Testis (tissue), 2 donors: ENCODE measurements around the gene NR1H3.

Experiments used
- POLR2A ChIP-seq: fragments of 450-650 bp; IDR thresholded peaks from one replicate; pipeline ENCODE4 v1.6.1; 2017; ENCODE audit warnings: antibody characterized with exemption, mild to moderate bottlenecking, moderate library complexity
- TF ChIP-seq, protein P1 (sequence below), 3 experiments: fragments of 450-650 bp in 2 of 3; fragments of 200-600 bp in 1 of 3; sonication (generic) in 1 of 3; IDR thresholded peaks; one replicate each; pipeline ENCODE4 v1.5.1; 2016 to 2019; ENCODE audit warnings: antibody characterized with exemption in 3 of 3, mild to moderate bottlenecking in 2 of 3, moderate library complexity in 1 of 3

DNA sequence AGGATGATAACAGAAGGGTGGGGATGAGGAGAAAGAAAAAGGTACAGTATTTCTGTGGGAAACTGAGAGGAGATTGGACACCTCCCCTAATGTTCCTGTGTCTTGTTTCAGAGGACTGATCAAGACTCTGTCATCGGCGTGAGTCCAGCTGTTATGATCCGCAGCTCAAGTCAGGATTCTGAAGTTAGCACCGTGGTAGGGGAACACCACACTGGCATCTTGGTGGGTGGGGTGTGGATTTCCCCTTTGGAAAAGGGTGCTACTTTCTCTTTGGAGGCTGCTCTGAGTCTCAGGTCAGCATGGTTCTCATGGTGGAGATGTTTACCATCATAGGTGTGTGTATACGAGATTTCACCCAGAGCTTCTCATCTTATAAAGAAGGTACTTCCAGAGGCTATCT, 37.6 kb downstream of the NR1H3 start:
- TF ChIP-seq, protein P1, sequence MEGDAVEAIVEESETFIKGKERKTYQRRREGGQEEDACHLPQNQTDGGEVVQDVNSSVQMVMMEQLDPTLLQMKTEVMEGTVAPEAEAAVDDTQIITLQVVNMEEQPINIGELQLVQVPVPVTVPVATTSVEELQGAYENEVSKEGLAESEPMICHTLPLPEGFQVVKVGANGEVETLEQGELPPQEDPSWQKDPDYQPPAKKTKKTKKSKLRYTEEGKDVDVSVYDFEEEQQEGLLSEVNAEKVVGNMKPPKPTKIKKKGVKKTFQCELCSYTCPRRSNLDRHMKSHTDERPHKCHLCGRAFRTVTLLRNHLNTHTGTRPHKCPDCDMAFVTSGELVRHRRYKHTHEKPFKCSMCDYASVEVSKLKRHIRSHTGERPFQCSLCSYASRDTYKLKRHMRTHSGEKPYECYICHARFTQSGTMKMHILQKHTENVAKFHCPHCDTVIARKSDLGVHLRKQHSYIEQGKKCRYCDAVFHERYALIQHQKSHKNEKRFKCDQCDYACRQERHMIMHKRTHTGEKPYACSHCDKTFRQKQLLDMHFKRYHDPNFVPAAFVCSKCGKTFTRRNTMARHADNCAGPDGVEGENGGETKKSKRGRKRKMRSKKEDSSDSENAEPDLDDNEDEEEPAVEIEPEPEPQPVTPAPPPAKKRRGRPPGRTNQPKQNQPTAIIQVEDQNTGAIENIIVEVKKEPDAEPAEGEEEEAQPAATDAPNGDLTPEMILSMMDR (IDR thresholded peaks at IDR 0.05): no peak
- no peak for TF ChIP-seq POLR2A
